Measurements from ENCODE around the gene CATSPERE.
"Not testable (repeated sequence)": the region's sequence is repeated elsewhere in the genome, so short reads cannot be mapped to it uniquely, and the experiment has no call there.

The CATSPERE gene

DNA sequence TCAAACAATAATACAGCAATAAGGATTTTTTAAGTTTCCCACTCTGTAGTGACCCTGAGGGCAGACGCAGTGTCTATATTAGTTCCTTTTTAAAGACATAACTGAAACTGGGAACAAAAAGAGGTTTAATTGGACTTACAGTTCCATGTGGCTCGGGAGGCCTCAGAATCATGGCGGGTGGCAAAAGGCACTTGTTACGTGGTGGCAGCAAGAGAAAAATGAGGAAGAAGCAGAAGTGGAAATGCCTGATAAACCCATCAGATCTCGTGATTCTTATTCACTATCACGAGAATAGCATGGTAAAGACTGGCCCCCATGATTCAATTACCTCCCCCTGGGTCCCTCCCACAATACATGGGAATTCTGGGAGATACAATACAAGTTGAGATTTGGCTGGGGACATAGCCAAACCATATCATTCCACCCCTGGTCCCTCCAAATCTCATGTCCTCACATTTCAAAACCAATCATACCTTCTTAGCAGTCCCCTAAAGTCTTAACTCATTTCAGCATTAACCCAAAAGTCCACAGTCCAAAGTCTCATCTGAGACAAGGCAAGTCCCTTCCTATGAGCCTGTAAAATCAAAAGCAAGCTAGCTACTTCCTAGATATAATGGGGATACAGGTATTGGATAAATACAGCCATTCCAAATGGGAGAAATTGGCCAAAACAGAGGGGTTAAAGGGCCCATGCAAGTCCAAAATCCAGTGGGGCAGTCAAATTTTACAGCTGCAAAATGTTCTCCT, 205.8 kb downstream of the CATSPERE start:
- DNase-seq, result not testable (repeated sequence)

DNA sequence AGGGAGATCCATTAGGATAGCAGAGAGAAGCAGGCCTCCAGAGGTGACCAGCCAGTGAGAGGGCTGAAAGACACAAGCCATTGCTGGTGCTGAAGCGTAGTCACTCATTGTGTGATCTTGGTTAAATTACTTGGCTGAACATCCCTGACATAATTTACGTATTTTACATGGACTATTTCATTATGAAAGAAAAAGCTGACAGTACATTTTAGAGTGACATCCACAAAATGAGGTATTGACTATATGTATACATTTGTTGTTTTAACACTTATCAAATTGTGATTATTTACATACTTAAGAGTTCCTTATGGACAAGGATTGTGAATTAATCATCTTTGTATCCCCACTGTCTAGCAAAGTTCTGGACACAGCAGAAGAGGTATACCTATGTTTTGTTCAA, 206.7 kb downstream of the CATSPERE start:
- DNase-seq, result no peak

DNA sequence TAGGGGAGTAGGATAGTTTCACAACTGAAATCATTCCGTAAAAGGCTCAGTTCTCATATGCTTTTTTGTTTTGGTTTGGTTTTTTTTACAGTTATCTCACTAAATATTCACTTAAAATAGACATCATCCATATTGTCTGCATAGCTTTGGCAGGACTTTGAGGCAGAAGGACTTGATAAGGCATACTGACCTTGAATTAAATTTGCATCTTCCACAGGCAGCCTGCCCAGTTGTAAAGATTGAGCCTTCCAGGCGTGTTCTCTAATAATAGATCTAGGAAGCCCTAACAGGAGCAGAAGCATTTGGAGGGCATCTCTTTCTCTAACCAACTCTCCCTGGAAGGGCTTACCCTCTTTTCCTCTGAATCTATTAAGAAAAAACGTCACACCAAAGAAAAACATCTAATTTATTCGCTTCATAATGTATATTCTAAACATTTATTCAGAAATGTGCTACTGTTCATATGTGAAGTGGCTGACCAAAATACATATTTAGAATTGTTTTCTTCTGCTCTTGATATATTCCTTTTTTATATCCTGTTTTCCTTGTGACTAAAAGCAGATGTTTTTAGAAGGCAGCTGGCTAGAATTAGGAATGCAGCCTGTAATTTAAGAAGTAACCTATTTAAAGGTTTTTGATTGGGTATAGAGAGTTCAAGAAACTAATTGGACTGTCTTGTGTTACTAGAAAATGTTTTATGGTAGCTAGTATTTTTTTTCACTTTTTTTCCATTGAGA, 212.0 kb downstream of the CATSPERE start:
- DNase-seq, result no peak

GRCh38 chr1:244674446-244674845, 213.4 kb downstream of the CATSPERE start:
- no peak for DNase-seq

DNA sequence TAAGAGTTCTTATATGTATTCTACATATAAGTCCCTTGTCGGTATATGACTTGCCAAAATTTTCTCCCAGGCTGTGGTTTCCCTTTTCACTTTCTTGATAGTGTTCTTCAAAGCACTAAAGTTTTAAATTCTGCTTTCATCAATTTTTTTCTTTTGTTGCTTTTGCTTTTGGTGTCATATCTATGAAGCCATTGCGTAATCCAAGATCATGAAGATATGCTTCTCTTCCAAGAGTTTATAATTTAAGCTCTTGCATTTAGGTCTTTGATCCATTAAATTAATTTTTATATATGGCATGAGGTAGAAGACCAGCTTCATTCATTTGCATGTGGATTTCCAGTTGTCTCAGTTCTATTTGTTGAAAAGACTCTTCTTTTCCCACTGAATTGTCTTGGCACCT, 214.1 kb downstream of the CATSPERE start:
- DNase-seq, result no peak

DNA sequence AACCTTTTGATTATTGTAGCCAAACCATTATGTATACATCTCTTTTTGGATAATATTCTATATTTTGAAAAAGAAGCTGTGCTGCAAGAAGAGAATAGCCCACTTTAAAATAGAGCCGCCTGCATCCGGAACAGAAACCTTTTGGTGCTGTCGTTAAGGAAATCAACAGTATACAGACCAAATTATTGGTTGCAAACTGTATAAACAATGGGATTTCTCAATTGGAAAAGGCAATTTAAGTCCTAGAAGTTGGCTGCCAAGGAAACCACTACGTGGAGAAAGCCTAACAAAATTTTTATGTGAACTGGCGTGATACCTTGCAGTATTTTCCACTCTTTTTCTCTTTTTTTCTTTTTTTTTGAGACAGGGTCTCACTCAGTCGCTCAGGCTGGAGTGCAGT, 217.6 kb downstream of the CATSPERE start:
- no peak for DNase-seq

DNA sequence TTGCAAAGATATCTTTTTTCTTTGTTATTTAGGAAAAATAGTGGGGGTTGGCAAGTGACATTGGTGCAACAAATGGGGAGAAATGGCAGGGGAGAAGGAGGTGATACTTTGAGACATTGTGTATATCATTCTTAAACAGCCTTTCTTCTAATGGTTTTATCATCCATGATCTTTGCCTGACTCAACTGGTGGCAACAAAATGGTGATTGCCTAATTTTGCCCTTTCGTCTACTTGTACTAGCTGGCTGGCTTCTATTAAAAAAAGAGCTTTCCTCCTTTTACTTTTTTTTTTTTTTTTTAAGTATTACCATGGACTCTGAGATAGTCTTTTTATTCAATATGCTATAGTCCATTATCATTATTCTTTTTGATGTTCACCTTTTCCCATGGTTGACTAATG, 219.6 kb downstream of the CATSPERE start:
- no peak for DNase-seq

DNA sequence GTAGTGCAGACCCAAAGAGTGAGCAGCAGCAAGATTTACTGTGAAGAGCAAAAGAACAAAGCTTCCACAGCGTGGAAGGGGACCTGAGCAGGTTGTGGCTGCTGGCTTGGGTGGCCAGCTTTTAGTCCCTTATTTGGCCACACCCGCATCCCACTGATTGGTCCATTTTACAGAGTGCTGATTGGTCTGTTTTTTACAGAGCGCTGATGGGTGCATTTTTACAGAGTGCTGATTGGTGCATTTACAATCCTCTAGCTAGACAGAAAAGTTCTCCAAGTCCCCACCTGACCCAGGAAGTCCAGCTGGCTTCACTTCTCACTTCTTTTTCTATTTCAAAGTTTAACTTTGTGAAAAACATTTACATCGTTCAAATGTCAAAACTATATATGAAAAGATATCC, 221.0 kb downstream of the CATSPERE start:
- not testable (repeated sequence) for DNase-seq

All from activated effector memory CD4-positive, alpha-beta T cell treated with anti-CD3 and anti-CD28 coated beads, Interleukin-2, amount 50 U/mL, for 16 hours (primary cell).